HG03520 (cell line): ENCODE measurements around the gene AASDH.

Experiments
- ATAC-seq: cut with Tn5 transposase; IDR thresholded peaks from one replicate; pipeline ENCODE4 v1.9.1; 2021; ENCODE audit warnings: mild to moderate bottlenecking, moderate library complexity; ENCODE audit not compliant: unreplicated experiment

AASDH gene

GRCh38 chr4:56387023-56388001 is at the start of gene AASDH:
Gene AASDH (minus strand): TSS chr4:56387491. CDS start chr4:56384299, 3,192 bp downstream.
- peak; percentile 93 for ATAC-seq

- peak; percentile 64 for ATAC-seq
Measured at GRCh38 chr4:56435140-56435926, 48.0 kb upstream of the AASDH start, which contains the start of gene PPAT. Gene PPAT (minus strand): TSS chr4:56435615. CDS start chr4:56435477, 138 bp downstream.

GRCh38 chr4:56434599-56435139 is 47.4 kb upstream of the AASDH start:
- ATAC-seq, result peak; percentile 19

GRCh38 chr4:56433280-56433679 is 46.0 kb upstream of the AASDH start:
- ATAC-seq, result no peak

- no peak for ATAC-seq
Measured at GRCh38 chr4:56430203-56430602, 42.9 kb upstream of the AASDH start.

GRCh38 chr4:56427179-56427578 is 39.9 kb upstream of the AASDH start:
- ATAC-seq, result no peak

GRCh38 chr4:56426273-56426672 is 39.0 kb upstream of the AASDH start:
- ATAC-seq, result peak; percentile 92

GRCh38 chr4:56425518-56425917 is 38.2 kb upstream of the AASDH start:
- no peak for ATAC-seq

GRCh38 chr4:56424697-56425514 is 37.6 kb upstream of the AASDH start:
- ATAC-seq, result no peak

GRCh38 chr4:56424176-56424575 is 36.9 kb upstream of the AASDH start:
- no peak for ATAC-seq

- no peak for ATAC-seq
Measured at GRCh38 chr4:56417396-56417795, 30.1 kb upstream of the AASDH start.

- ATAC-seq, result no peak
Measured at GRCh38 chr4:56416349-56416748, 29.1 kb upstream of the AASDH start.

- no peak for ATAC-seq
Measured at GRCh38 chr4:56414135-56414670, 26.9 kb upstream of the AASDH start.

- no peak for ATAC-seq
Measured at GRCh38 chr4:56410247-56411062, 23.2 kb upstream of the AASDH start.

- no peak for ATAC-seq
Measured at GRCh38 chr4:56409511-56410090, 22.3 kb upstream of the AASDH start.

- ATAC-seq, result no peak
Measured at GRCh38 chr4:56408978-56409377, 21.7 kb upstream of the AASDH start.

GRCh38 chr4:56406151-56406550 is 18.9 kb upstream of the AASDH start:
- no peak for ATAC-seq

- no peak for ATAC-seq
Measured at GRCh38 chr4:56405016-56405415, 17.7 kb upstream of the AASDH start.

GRCh38 chr4:56400560-56400959 is 13.3 kb upstream of the AASDH start:
- ATAC-seq, result no peak
